NB4 (cell line): ENCODE measurements around the gene DCC.

ENCODE experiments used
- DNase-seq: peaks from one replicate; pipeline ENCODE4 v3.0.0; 2010; ENCODE audit warnings: low read depth
- H3K4me3 ChIP-seq: one replicate; pipeline ENCODE4 v1.5.1; 2011; ENCODE audit warnings: mild to moderate bottlenecking, low read depth, low read length, moderate library complexity
- MYC ChIP-seq: IDR thresholded peaks from 2 replicates; pipeline ENCODE4 v1.6.1; 2011; ENCODE audit warnings: low read depth, low read length
- POLR2A ChIP-seq: IDR thresholded peaks from 2 replicates; pipeline ENCODE4 v1.6.1; 2011; ENCODE audit warnings: mild to moderate bottlenecking; ENCODE audit not compliant: insufficient read length; ENCODE audit errors: extremely low read depth
- TF ChIP-seq, protein P1 (sequence below): IDR thresholded peaks from one replicate; pipeline ENCODE4 v1.5.1; 2012; ENCODE audit warnings: low read depth, low read length
- TF ChIP-seq, protein P2 (sequence below): IDR thresholded peaks from 2 replicates; pipeline ENCODE4 v1.6.1; 2011; ENCODE audit warnings: low read depth, low read length

Gene DCC

DNA sequence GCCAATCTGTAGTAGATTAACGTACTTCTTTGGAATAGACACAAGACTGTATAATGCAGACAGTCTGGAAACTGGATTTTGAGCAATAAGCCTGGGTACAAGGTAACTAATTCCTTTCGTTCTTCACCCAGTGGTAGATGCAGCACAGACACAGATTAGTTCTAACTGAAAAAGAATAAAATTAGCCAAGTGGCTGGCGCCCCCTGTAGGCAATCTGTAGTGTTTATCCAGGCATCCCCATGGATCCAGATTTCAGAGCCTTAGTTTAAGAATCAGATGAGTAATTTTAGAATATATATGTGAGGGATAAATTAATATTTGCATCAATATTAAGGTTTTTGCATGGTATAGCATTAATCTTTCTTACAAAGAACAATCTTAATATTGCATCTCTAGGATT, 563.9 kb downstream of the DCC start:
- peak; percentile 46 for DNase-seq
- no peak overlapping the region for H3K4me3 ChIP-seq
- TF ChIP-seq, protein P1, sequence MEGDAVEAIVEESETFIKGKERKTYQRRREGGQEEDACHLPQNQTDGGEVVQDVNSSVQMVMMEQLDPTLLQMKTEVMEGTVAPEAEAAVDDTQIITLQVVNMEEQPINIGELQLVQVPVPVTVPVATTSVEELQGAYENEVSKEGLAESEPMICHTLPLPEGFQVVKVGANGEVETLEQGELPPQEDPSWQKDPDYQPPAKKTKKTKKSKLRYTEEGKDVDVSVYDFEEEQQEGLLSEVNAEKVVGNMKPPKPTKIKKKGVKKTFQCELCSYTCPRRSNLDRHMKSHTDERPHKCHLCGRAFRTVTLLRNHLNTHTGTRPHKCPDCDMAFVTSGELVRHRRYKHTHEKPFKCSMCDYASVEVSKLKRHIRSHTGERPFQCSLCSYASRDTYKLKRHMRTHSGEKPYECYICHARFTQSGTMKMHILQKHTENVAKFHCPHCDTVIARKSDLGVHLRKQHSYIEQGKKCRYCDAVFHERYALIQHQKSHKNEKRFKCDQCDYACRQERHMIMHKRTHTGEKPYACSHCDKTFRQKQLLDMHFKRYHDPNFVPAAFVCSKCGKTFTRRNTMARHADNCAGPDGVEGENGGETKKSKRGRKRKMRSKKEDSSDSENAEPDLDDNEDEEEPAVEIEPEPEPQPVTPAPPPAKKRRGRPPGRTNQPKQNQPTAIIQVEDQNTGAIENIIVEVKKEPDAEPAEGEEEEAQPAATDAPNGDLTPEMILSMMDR = peak; percentile 68
- no peak for TF ChIP-seq POLR2A

DNA sequence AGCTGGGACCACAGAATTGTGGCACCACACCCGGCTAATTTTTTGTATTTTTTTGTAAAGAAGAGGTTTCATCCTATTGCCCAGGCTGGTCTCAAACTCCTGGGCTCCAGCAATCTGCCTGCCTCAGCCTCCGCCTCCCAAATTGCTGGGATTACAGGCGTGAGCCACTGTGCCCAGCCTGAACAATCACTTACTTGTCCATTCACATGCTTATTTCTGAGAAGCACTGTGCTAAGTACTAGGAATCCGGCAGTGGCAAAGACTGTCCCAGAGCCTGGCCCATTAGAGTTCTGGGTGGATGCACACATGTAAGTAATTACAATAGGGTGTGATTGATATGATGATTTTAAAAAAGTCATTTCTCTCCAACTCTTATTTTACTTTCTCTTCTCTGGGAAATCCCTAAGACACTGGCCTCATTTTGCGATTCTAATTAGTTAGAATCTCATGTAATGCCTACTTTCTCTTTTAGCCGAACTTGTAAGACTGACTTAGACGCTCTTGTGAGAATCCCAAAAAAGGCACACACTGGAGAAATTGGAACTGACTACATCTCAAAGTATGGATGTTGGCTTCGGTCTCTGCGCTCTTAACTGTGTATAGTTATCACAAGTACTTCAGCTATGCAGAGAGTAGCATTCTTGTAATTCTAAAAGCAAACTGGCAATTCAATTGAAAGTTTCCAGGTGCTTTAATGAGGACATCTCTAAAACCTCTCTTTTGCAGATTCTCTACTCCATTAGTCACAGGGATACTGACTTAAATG, 567.7 kb downstream of the DCC start:
- DNase-seq = no peak
- TF ChIP-seq MYC = no peak
- TF ChIP-seq POLR2A = no peak
- TF ChIP-seq, protein P1 = no peak
- TF ChIP-seq, protein P2, sequence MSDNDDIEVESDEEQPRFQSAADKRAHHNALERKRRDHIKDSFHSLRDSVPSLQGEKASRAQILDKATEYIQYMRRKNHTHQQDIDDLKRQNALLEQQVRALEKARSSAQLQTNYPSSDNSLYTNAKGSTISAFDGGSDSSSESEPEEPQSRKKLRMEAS = no peak
- no peak overlapping the region for H3K4me3 ChIP-seq

DNA sequence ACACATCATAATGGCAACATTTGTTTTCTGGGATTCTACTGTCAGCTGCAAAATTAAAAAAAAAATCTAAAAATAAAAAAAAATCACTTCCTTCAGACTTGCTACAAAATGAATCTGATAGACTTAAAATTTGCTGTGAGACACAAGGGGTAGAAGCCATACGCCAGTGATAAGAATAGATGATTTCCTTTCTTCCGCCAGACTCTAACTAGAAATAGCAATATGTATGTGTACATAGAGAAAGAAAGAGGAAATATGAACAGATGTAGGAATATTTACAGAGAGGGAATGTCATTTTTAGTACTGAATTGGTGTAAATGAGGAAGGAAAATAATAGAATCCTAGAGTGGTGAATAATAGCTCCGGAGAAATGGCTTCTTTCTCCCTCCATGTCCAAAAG, 574.2 kb downstream of the DCC start:
- no peak for DNase-seq
- TF ChIP-seq, protein P1 = no peak
- TF ChIP-seq MYC (no peak), POLR2A (no peak)
- TF ChIP-seq, protein P2 = no peak
- no peak overlapping the region for H3K4me3 ChIP-seq

DNA sequence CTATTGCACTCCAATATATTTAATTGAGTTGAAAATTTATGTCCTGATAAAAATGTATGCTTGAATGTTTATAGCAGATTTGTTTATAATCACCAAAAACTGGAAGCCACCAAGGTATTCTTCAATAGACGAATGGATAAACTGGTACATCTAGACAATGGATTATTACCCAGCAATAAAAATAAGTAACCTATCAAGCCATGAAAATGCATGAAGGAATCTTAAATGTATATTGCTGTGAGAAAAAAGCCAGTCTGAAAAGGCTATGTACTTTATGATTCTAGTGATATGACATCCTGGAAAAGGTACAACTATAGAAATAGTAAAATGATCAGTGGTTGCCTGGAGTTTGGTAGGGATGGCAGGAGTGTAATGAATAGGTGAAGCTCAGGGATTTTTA, 580.7 kb downstream of the DCC start:
- DNase-seq = no peak
- TF ChIP-seq, protein P1 = no peak
- TF ChIP-seq POLR2A (no peak), MYC (no peak)
- TF ChIP-seq, protein P2 = no peak
- no peak overlapping the region for H3K4me3 ChIP-seq

DNA sequence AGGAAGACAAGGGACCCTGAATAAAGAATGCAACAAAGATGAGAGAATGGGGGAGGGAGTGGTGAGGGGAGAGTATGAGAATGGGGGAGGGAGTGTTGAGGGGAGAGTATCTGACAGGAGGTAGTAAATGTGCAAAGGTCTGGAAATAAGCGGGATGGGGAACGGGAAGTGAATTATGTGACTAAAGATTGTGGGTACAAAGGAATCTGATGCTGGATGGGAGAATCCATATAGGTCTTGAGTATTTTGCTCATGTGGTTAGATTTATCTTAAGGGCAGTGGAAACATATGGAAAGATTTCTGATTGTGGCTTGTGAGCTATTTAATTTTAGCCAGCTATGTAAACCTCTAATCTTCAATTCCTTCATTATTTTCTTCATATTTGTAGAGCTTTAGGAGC, 593.4 kb downstream of the DCC start:
- no peak overlapping the region for H3K4me3 ChIP-seq
- TF ChIP-seq, protein P1 = no peak
- no peak for TF ChIP-seq POLR2A
- no peak for TF ChIP-seq MYC
- TF ChIP-seq, protein P2 = no peak
- DNase-seq = no peak
